WTC11 (cell line): ENCODE data around the gene ALCAM. TPM values are rescaled to one million over a fixed set of nuclear protein-coding genes. Genes with fewer than 3 reads are reported as not detected.

ENCODE experiments used
- ATAC-seq: fragments of 200-7000 bp; cut with Tn5 transposase; 2 replicates; pipeline ENCODE4 v1.10.0; 2021; ENCODE audit warnings: mild to moderate bottlenecking, moderate library complexity
- CTCF ChIA-PET: fragments of 300-600 bp; sonication (Branson Sonifier 250); formaldehyde crosslinking; loops from one replicate; lab custom pipeline; 2021; ENCODE audit warnings: antibody characterized with exemption; lab: Charles Lee
- POLR2A ChIA-PET: fragments of 350-600 bp; sonication (Branson Sonifier 250); formaldehyde crosslinking; loops from one replicate; lab custom pipeline; 2021; ENCODE audit warnings: antibody characterized with exemption; lab: Charles Lee
- DNase-seq: peaks from one replicate; pipeline ENCODE4 v3.0.0; 2021; ENCODE audit warnings: low spot score
- H3K27ac Mint-ChIP-seq: 2 replicates; pipeline ENCODE4 v1.8.0; 2021; ENCODE audit warnings: mixed read lengths
- H3K27me3 Mint-ChIP-seq: 2 replicates; pipeline ENCODE4 v1.8.0; 2021; ENCODE audit warnings: low read depth, mild to moderate bottlenecking, moderate library complexity, mixed read lengths
- H3K36me3 Mint-ChIP-seq: 2 replicates; pipeline ENCODE4 v1.8.0; 2021; ENCODE audit warnings: mixed read lengths
- H3K4me1 Mint-ChIP-seq: 2 replicates; pipeline ENCODE4 v1.8.0; 2022; ENCODE audit warnings: mixed read lengths
- H3K4me3 Mint-ChIP-seq: 2 replicates; pipeline ENCODE4 v1.8.0; 2021; ENCODE audit warnings: mild to moderate bottlenecking, moderate library complexity, mixed read lengths
- H3K9me3 Mint-ChIP-seq: 2 replicates; pipeline ENCODE4 v1.8.0; 2021; ENCODE audit warnings: mixed read lengths
- ATF3 ChIP-seq: sonication (generic); formaldehyde crosslinking; conservative IDR thresholded peaks from 2 replicates; pipeline ENCODE4 v1.8.1; 2022; ENCODE audit warnings: mild to moderate bottlenecking, missing genetic modification reagents
- E2F1 ChIP-seq: sonication (generic); formaldehyde crosslinking; IDR thresholded peaks from 2 replicates; pipeline ENCODE4 v1.8.0; 2022; ENCODE audit warnings: mild to moderate bottlenecking, missing genetic modification reagents
- E2F5 ChIP-seq: sonication (generic); formaldehyde crosslinking; IDR thresholded peaks from 2 replicates; pipeline ENCODE4 v1.8.1; 2022; ENCODE audit warnings: mild to moderate bottlenecking, moderate library complexity, missing genetic modification reagents
- ESRRA ChIP-seq: sonication (generic); formaldehyde crosslinking; IDR thresholded peaks from 2 replicates; pipeline ENCODE4 v1.8.1; 2022; ENCODE audit warnings: mild to moderate bottlenecking, missing genetic modification reagents, borderline replicate concordance
- FOXJ3 ChIP-seq: sonication (generic); formaldehyde crosslinking; IDR thresholded peaks from 2 replicates; pipeline ENCODE4 v1.9.0; 2021; ENCODE audit warnings: missing genetic modification reagents, mild to moderate bottlenecking, borderline replicate concordance
- FOXP4 ChIP-seq: sonication (generic); formaldehyde crosslinking; IDR thresholded peaks from 2 replicates; pipeline ENCODE4 v1.8.0; 2022; ENCODE audit warnings: mild to moderate bottlenecking, missing genetic modification reagents
- GTF2I ChIP-seq: fragments of 250-450 bp; sonication (Bioruptor Pico); conservative IDR thresholded peaks from 2 replicates; pipeline ENCODE4 v1.4.0; 2021; ENCODE audit warnings: mild to moderate bottlenecking
- IRF1 ChIP-seq: sonication (generic); formaldehyde crosslinking; IDR thresholded peaks from 2 replicates; pipeline ENCODE4 v1.8.0; 2023; ENCODE audit warnings: missing genetic modification reagents
- JAZF1 ChIP-seq: fragments of 250-450 bp; sonication (Bioruptor Pico); IDR thresholded peaks from 2 replicates; pipeline ENCODE4 v1.9.0; 2021; ENCODE audit warnings: moderate library complexity, mild to moderate bottlenecking, inconsistent platforms
- NFYB ChIP-seq: sonication (generic); formaldehyde crosslinking; conservative IDR thresholded peaks from 2 replicates; pipeline ENCODE4 v1.8.0; 2022; ENCODE audit warnings: low read depth, missing genetic modification reagents
- NR1H2 ChIP-seq: sonication (generic); formaldehyde crosslinking; IDR thresholded peaks from 2 replicates; pipeline ENCODE4 v1.9.0; 2021; ENCODE audit warnings: mild to moderate bottlenecking, moderate library complexity, missing genetic modification reagents
- OVOL2 ChIP-seq: fragments of 250-450 bp; sonication (Bioruptor Pico); IDR thresholded peaks from 2 replicates; pipeline ENCODE4 v1.9.0; 2021; ENCODE audit warnings: mild to moderate bottlenecking, borderline replicate concordance
- PREB ChIP-seq: sonication (generic); formaldehyde crosslinking; IDR thresholded peaks from 2 replicates; pipeline ENCODE4 v1.8.1; 2022; ENCODE audit warnings: mild to moderate bottlenecking, missing genetic modification reagents, moderate library complexity, borderline replicate concordance
- RELA ChIP-seq: sonication (generic); formaldehyde crosslinking; IDR thresholded peaks from 2 replicates; pipeline ENCODE4 v1.8.1; 2022; ENCODE audit warnings: missing genetic modification reagents, mild to moderate bottlenecking, borderline replicate concordance
- RORB ChIP-seq: fragments of 250-450 bp; sonication (Bioruptor Pico); IDR thresholded peaks from 2 replicates; pipeline ENCODE4 v1.9.0; 2021; ENCODE audit warnings: mild to moderate bottlenecking
- SMAD4 ChIP-seq: sonication (generic); formaldehyde crosslinking; IDR thresholded peaks from 2 replicates; pipeline ENCODE4 v1.8.0; 2022; ENCODE audit warnings: mild to moderate bottlenecking, missing genetic modification reagents
- TEAD1 ChIP-seq: sonication (generic); formaldehyde crosslinking; IDR thresholded peaks from 2 replicates; pipeline ENCODE4 v1.8.0; 2022; ENCODE audit warnings: mild to moderate bottlenecking, missing genetic modification reagents
- TP53 ChIP-seq: sonication (generic); formaldehyde crosslinking; IDR thresholded peaks from 2 replicates; pipeline ENCODE4 v1.8.1; 2023; ENCODE audit warnings: mild to moderate bottlenecking, missing genetic modification reagents
- USF2 ChIP-seq: sonication (generic); formaldehyde crosslinking; IDR thresholded peaks from 2 replicates; pipeline ENCODE4 v1.8.1; 2023; ENCODE audit warnings: mild to moderate bottlenecking, missing genetic modification reagents, moderate library complexity
- ZNF425 ChIP-seq: fragments of 250-450 bp; sonication (Bioruptor Pico); conservative IDR thresholded peaks from 2 replicates; pipeline ENCODE4 v1.9.0; 2021; ENCODE audit warnings: mild to moderate bottlenecking
- ZNF512 ChIP-seq: sonication (generic); formaldehyde crosslinking; IDR thresholded peaks from 2 replicates; pipeline ENCODE4 v1.8.1; 2022; ENCODE audit warnings: missing genetic modification reagents, borderline replicate concordance
- total RNA-seq: library from RNA; stranded (reverse); gene quantifications from 3 replicates; pipeline ENCODE4 v1.2.3, GENCODE V29; 2021

Gene ALCAM
- total RNA-seq, 1 experiment from 2014 or later: 30.7 TPM

GRCh38 chr3:105545051-105545450, 178.3 kb downstream of the ALCAM start:
- CTCF ChIA-PET: no interaction called here
- no peaks in the 10 kb centered on the region for H3K9me3 Mint-ChIP-seq
- TF ChIP-seq JAZF1 (no peak), NFYB (no peak), RORB (CRISPR knock-in tag) (no peak), USF2 (CRISPR knock-in tag) (no peak), IRF1 (CRISPR knock-in tag) (no peak), ZNF512 (CRISPR knock-in tag) (no peak), SMAD4 (CRISPR knock-in tag) (no peak), E2F5 (CRISPR knock-in tag) (no peak), FOXJ3 (CRISPR knock-in tag) (no peak), FOXP4 (CRISPR knock-in tag) (no peak), PREB (CRISPR knock-in tag) (no peak), ESRRA (CRISPR knock-in tag) (no peak), TP53 (no peak), NR1H2 (CRISPR knock-in tag) (no peak), TEAD1 (no peak), OVOL2 (no peak)
- TF ChIP-seq, all 79 proteins: peak for 0

GRCh38 chr3:105553851-105554250, 187.1 kb downstream of the ALCAM start:
- Mint-ChIP-seq H3K27ac (no peak overlapping the region), H3K4me1 (peaks cover 13% of the 10 kb centered on the region), H3K4me3 (no peak overlapping the region), H3K36me3 (peaks cover 6% of the 10 kb centered on the region; the same call in 1 of the 2 replicates), H3K27me3 (no peaks in the 10 kb centered on the region), H3K9me3 (no peaks in the 10 kb centered on the region)
- ATAC-seq (no peak), DNase-seq (no peak)
- TF ChIP-seq RELA (CRISPR knock-in tag) (no peak), ZNF425 (CRISPR knock-in tag) (no peak), FOXP4 (CRISPR knock-in tag) (no peak), E2F1 (CRISPR knock-in tag) (no peak), ATF3 (no peak), TP53 (no peak), GTF2I (CRISPR knock-in tag) (no peak)
- ChIA-PET POLR2A (no interaction called here), CTCF (no interaction called here)

More at GRCh38 chr3:105545051-105545450, 178.3 kb downstream of the ALCAM start:
- H3K27me3 Mint-ChIP-seq: no peaks in the 10 kb centered on the region
- POLR2A ChIA-PET: no interaction called here
- H3K4me3 Mint-ChIP-seq: no peak overlapping the region
- ATAC-seq (no peak), DNase-seq (no peak)
- H3K4me1 Mint-ChIP-seq: peaks cover 8% of the 10 kb centered on the region; the same call in 1 of the 2 replicates
- peaks cover 4% of the 10 kb centered on the region; the same call in 1 of the 2 replicates for H3K36me3 Mint-ChIP-seq
- H3K27ac Mint-ChIP-seq: no peak overlapping the region
